Stimulated activated CD8-positive, alpha-beta memory T cell treated with anti-CD3 and anti-CD28 coated beads, Interleukin-4, amount 100 ng/mL, for 48 hours (primary cell): Measurements from ENCODE around the gene MAP2K5.

ENCODE experiments used
- DNase-seq: peaks from one replicate; pipeline ENCODE4 v3.0.0-alpha.2; 2020

MAP2K5 gene

GRCh38 chr15:67813104-67813634 is 270.7 kb downstream of the MAP2K5 start:
- DNase-seq: no peak

- no peak for DNase-seq
Observed at GRCh38 chr15:67815036-67815592, 272.6 kb downstream of the MAP2K5 start.

- no peak for DNase-seq
Observed at GRCh38 chr15:67816668-67817067, 274.2 kb downstream of the MAP2K5 start.

- no peak for DNase-seq
Observed at GRCh38 chr15:67818464-67818863, 276.0 kb downstream of the MAP2K5 start.

GRCh38 chr15:67819636-67820035 is 277.1 kb downstream of the MAP2K5 start:
- DNase-seq: no peak

- no peak for DNase-seq
Observed at GRCh38 chr15:67820122-67820991, 277.9 kb downstream of the MAP2K5 start.

GRCh38 chr15:67820992-67821783 is 278.7 kb downstream of the MAP2K5 start:
- peak; percentile 59 for DNase-seq

- DNase-seq: no peak
Observed at GRCh38 chr15:67821784-67822440, 279.4 kb downstream of the MAP2K5 start.

- DNase-seq: no peak
Observed at GRCh38 chr15:67822537-67823313, 280.2 kb downstream of the MAP2K5 start.

GRCh38 chr15:67823314-67824196 is 281.1 kb downstream of the MAP2K5 start:
- DNase-seq: peak; percentile 35

- no peak for DNase-seq
Observed at GRCh38 chr15:67824197-67824968, 281.9 kb downstream of the MAP2K5 start.

- DNase-seq: peak; percentile 41
Observed at GRCh38 chr15:67824976-67825880, 282.7 kb downstream of the MAP2K5 start, which contains the start of gene SKOR1. Gene SKOR1 (plus strand): TSS chr15:67825509. CDS start chr15:67825603, 94 bp downstream.

- peak; percentile 41 for DNase-seq
Observed at GRCh38 chr15:67825881-67826716, 283.6 kb downstream of the MAP2K5 start.

- DNase-seq: no peak
Observed at GRCh38 chr15:67826717-67827561, 284.4 kb downstream of the MAP2K5 start.

GRCh38 chr15:67827562-67828277 is 285.2 kb downstream of the MAP2K5 start:
- DNase-seq: no peak

GRCh38 chr15:67828278-67828968 is 285.9 kb downstream of the MAP2K5 start:
- DNase-seq: no peak
